Thymus (tissue), 11 donors: ENCODE results near the gene RALBP1. TPM values are rescaled to one million over a fixed set of nuclear protein-coding genes. Genes with fewer than 3 reads are reported as not detected.

Experiments used
- DNase-seq, 9 donors: peaks; one replicate each; pipeline ENCODE4 v3.0.0-alpha.2; 2013; ENCODE audit warnings: low spot score in 9 of 9, low read depth in 6 of 9, missing footprints in 1 of 9
- H3K27ac ChIP-seq, 2 donors: one replicate each; pipeline ENCODE4 v1.5.1; 2013; ENCODE audit warnings: control low read depth in 1 of 2, low read depth in 1 of 2, low read length in 1 of 2, mild to moderate bottlenecking in 1 of 2, moderate library complexity in 1 of 2
- H3K27me3 ChIP-seq, 2 donors: one replicate each; pipeline ENCODE4 v1.5.1; 2013; ENCODE audit warnings: low read length in 1 of 2; ENCODE audit not compliant: control insufficient read depth in 2 of 2, insufficient read depth in 1 of 2
- H3K36me3 ChIP-seq, 2 donors: one replicate each; pipeline ENCODE4 v1.5.1; 2013; ENCODE audit warnings: low read length in 1 of 2, mild to moderate bottlenecking in 1 of 2, moderate library complexity in 1 of 2; ENCODE audit not compliant: control insufficient read depth in 2 of 2, insufficient read depth in 2 of 2
- H3K4me1 ChIP-seq, 2 donors: one replicate each; pipeline ENCODE4 v1.5.1; 2013; ENCODE audit warnings: low read length in 2 of 2; ENCODE audit not compliant: control insufficient read depth in 2 of 2, insufficient read depth in 2 of 2
- H3K4me3 ChIP-seq, 2 donors: one replicate each; pipeline ENCODE4 v1.5.1; 2013; ENCODE audit warnings: low read length in 2 of 2, control low read depth in 1 of 2, mild to moderate bottlenecking in 1 of 2
- H3K9me3 ChIP-seq, 2 donors: one replicate each; pipeline ENCODE4 v1.5.1; 2013; ENCODE audit warnings: low read length in 1 of 2, mild to moderate bottlenecking in 1 of 2; ENCODE audit not compliant: control insufficient read depth in 2 of 2, insufficient read depth in 1 of 2
- WGBS: extraction: QIAGEN DNeasy Blood & Tissue Kit; methylation state at CpG from one replicate; pipeline ENCODE4 v1.1.7; 2013; 5-methylcytosine and 5-hydroxymethylcytosine counted together
- polyA plus RNA-seq: library from polyadenylated mRNA; stranded (reverse); fragments of 200-250 nt; gene quantifications from one replicate; pipeline ENCODE4 v1.2.3, GENCODE V29; 2013
- total RNA-seq: library from RNA; stranded (reverse); fragments of 120-200 nt; gene quantifications from one replicate; pipeline ENCODE4 v1.2.4, GENCODE V29; 2013
- donor health status: healthy.

RALBP1 gene
- total and polyA plus RNA-seq, 2 donors = 29.7 to 36.8 TPM

DNA sequence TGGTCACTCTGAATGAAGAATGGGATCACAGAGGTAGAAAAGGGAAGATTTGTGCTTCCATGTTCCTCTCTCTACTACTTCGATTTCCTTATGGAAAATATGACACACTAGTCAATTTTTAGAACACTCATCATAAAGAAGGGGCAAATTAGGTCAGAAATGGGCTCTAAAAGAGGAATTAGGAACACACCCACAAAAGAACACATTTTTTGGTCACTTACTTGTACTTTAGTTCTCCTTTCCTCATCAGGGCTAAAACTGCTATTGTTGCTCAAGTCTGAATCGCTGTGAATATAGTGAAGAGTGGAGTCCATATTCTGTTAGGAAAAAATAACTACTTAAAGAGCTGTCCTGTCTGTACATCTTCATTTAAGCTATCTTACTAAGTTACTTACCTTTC is 86.4 kb downstream of the RALBP1 start:
- H3K36me3 ChIP-seq = peaks cover 15 to 36% of the 10 kb centered on the region in 2 donors
- 98% methylated on average over 2 of the region's 2 CpGs for WGBS
- no peaks in the 10 kb centered on the region for H3K9me3 ChIP-seq
- no peak overlapping the region for H3K4me3 ChIP-seq
- DNase-seq = no peak
- no peak overlapping the region for H3K27ac ChIP-seq
- H3K4me1 ChIP-seq = no peaks in the 10 kb centered on the region
- no peaks in the 10 kb centered on the region for H3K27me3 ChIP-seq

DNA sequence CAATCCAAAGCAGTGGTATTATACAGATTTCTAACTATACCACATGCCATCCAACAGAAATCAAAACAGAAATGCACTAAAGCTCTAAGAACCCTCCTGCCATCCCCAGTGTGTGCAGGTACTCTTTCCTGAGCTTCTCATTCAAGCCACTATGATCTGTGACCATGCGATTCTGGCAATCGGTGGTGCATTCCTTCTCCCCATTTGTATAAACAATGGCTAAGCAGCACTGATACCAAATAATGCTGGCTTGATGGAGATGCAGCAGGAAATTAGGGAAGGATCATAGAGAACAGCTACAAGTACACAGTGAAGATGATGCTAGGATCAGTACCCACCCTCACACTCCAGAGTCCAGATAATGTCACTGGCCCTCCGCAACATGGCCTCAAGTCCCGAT is 87.3 kb downstream of the RALBP1 start:
- Histone ChIP-seq H3K9me3 (no peaks in the 10 kb centered on the region), H3K36me3 (peaks cover 14 to 32% of the 10 kb centered on the region in 2 donors), H3K27me3 (no peaks in the 10 kb centered on the region), H3K27ac (no peak overlapping the region), H3K4me3 (no peak overlapping the region), H3K4me1 (no peaks in the 10 kb centered on the region)
- WGBS = 97% methylated on average over 4 of the region's 4 CpGs
- no peak for DNase-seq

DNA sequence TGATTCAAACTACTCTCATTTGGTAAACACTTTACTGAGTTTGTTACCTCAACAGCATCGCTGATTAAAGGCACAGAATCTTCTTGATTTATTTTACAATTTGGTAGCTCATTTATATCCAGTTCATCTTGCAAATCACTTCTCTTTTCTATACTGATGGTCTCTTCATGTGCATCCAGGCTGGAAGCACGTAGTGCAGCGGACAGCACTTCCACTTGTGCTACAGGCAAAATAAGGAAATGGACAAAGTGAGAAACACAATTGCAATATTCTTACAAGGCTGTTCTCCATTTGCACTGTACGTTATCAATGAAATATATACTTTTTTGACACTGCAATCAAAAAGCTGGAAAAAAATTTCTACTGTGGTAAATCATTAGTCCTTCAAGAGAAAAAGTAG is 88.0 kb downstream of the RALBP1 start:
- H3K4me1 ChIP-seq = no peaks in the 10 kb centered on the region
- no peaks in the 10 kb centered on the region for H3K9me3 ChIP-seq
- no peak for DNase-seq
- no peak overlapping the region for H3K27ac ChIP-seq
- H3K4me3 ChIP-seq = no peak overlapping the region
- H3K27me3 ChIP-seq = no peaks in the 10 kb centered on the region
- peaks cover 14 to 33% of the 10 kb centered on the region in 2 donors for H3K36me3 ChIP-seq
- WGBS = 98% methylated on average over 4 of the region's 4 CpGs

DNA sequence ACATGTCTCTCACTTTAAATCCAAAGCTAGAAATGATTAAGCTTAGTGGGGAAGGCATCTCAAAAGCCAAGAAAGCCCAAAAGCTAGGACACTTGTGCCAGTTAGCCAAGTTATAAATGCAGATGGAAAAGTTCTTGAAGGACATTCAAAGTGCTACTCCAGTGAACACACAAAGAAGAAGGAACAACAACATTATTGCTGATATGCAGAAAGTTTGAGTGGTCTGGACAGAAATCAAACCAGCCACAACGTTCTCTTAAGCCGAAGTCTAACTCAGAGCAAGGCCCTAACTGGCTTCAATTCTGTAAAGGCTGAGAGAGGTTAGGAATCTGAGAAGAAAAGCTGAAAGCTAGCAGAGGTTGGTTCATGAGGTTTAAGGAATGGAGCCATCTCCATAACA is 90.1 kb downstream of the RALBP1 start:
- no peak overlapping the region for H3K4me3 ChIP-seq
- DNase-seq = no peak
- H3K36me3 ChIP-seq = peaks cover 10 to 31% of the 10 kb centered on the region in 2 donors
- no peak overlapping the region for H3K27ac ChIP-seq
- no peaks in the 10 kb centered on the region for H3K27me3 ChIP-seq
- 97% methylated on average over 2 of the region's 2 CpGs for WGBS
- H3K9me3 ChIP-seq = no peaks in the 10 kb centered on the region
- no peaks in the 10 kb centered on the region for H3K4me1 ChIP-seq

DNA sequence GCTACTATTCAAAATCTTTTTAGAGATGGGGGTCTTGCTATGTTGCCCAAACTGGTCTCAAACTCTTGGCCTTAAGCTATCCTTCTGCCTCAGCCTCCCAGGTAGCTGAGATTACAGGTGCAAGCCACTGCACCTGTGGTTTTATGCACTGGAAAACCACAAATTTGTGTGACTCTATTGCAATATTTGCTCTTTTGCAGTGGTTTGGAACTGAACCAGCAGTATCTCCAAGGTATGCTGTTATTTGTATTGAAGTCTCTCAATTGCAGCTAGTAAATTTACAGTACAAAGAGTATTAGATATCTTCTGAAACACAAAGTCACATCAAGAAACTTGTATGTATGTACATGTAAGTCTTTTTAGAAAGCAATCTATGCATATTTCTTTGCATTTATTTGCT is 92.9 kb downstream of the RALBP1 start:
- H3K4me1 ChIP-seq = no peaks in the 10 kb centered on the region
- no peak for DNase-seq
- H3K4me3 ChIP-seq = no peak overlapping the region
- H3K27me3 ChIP-seq = no peaks in the 10 kb centered on the region
- peaks cover 6 to 22% of the 10 kb centered on the region in 2 donors for H3K36me3 ChIP-seq
- no peak overlapping the region for H3K27ac ChIP-seq
- H3K9me3 ChIP-seq = no peaks in the 10 kb centered on the region

DNA sequence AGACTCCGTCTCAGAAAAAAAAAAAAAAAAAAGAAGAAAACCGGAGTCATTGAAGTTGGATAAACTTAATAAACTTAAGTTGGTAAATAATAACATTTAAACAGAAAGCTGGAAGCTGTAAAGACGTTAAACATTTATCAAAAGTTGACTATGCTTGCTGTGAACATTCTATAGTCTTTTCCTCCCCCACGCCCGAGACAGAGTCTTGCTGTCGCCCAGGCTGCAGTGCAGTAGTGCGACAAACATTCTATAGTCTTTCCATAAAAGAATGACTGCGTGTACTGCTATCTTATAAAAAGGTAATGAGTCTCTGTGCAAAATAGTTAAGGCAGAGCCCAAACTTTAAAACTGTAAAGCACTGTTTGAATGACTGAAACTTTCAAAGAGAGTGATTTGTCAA is 93.9 kb downstream of the RALBP1 start:
- H3K27me3 ChIP-seq = no peaks in the 10 kb centered on the region
- no peak for DNase-seq
- H3K27ac ChIP-seq = no peak overlapping the region
- no peak overlapping the region for H3K4me3 ChIP-seq
- no peaks in the 10 kb centered on the region for H3K9me3 ChIP-seq
- peaks cover 6 to 20% of the 10 kb centered on the region in 2 donors for H3K36me3 ChIP-seq
- no peaks in the 10 kb centered on the region for H3K4me1 ChIP-seq
- 97% methylated on average over 8 of the region's 8 CpGs for WGBS

DNA sequence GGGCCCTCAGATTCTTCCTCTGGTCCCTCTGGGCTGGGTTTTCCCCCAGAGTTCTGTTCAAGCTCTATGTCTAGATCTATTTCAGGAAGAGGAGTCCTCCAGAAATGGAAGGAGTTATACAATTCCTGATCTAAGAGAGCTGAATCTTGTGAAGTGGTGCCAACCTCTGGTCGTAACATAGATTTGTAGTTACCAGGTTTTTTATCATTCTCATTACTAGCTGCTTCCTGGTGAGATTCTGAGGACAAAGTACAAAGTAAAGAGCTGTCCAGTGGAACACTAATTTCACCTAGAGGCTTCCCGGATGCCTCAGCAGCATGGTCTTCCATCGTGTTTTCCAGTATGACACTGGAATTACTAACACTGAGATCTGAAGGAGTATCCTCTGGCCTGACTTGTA is 94.9 kb downstream of the RALBP1 start:
- Histone ChIP-seq H3K27ac (no peak overlapping the region), H3K4me1 (no peaks in the 10 kb centered on the region)
- 98% methylated on average over 3 of the region's 3 CpGs for WGBS

DNA sequence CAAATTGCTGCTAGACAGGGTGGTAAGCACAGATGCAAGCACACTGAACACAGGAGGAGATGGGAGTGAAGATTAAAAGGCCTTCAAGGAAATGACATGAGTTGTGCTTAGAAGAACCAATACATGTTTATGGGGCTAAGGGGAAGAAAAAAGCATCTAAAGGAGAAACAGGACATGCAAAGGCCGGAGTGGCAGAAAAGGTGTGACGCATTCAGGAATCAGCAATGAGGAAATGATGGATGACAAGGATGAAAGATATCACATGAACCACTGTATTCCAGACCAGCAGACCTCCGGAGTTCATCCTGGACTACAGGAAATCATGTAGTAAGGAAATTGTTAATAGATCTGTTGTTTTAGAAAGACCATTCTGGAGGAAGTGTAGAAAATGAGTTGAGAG is 96.2 kb downstream of the RALBP1 start:
- Histone ChIP-seq H3K36me3 (peaks cover 6 to 32% of the 10 kb centered on the region in 2 donors), H3K4me3 (no peak overlapping the region), H3K27me3 (no peaks in the 10 kb centered on the region), H3K27ac (no peak overlapping the region), H3K9me3 (no peaks in the 10 kb centered on the region), H3K4me1 (no peaks in the 10 kb centered on the region)
- DNase-seq = no peak
- WGBS = 99% methylated on average over 3 of the region's 3 CpGs

More for the DNA sequence above, 94.9 kb downstream of the RALBP1 start:
- no peaks in the 10 kb centered on the region for H3K27me3 ChIP-seq
- no peak for DNase-seq
- H3K36me3 ChIP-seq = peaks cover 6 to 29% of the 10 kb centered on the region in 2 donors
- no peak overlapping the region for H3K4me3 ChIP-seq
- no peaks in the 10 kb centered on the region for H3K9me3 ChIP-seq

DNA sequence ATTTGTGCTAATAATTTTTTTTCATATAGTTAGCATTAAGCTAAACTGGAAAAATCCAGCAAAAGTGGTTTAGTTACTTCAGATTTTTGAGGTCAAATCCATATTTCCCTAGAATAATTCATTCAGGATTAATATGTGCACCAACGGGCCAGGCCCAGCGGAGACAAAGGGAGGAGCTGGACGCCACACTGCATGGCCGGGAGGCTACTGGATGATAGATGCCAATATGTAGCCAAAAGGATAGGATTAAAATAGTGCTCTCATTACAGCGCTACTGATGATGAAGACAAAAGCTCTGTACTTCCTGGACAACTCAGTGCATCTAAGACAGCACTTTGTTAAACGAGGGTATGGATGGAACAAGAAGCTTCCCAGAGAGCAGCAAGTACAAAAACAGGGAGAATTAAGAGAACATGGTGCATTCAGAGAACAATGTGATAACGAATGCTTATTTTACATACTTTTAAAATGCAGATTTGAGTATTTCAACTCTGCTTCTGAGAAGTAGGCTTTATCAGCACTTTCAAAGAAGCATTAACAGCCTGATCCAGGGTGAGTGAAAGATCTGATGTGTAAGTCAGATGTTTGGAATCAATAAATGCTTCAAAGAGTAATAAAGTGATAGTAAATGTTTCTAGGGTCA is 99.3 kb downstream of the RALBP1 start:
- 98% methylated on average over 7 of the region's 7 CpGs for WGBS

More for the DNA sequence above, 99.3 kb downstream of the RALBP1 start:
- DNase-seq = no peak
- Histone ChIP-seq H3K36me3 (peaks cover 10 to 31% of the 10 kb centered on the region in 2 donors), H3K9me3 (no peaks in the 10 kb centered on the region), H3K4me3 (no peak overlapping the region), H3K27me3 (no peaks in the 10 kb centered on the region), H3K27ac (no peak overlapping the region), H3K4me1 (no peaks in the 10 kb centered on the region)
